ENCODE measurements around the gene MAP7D2. TPM values are rescaled to one million over a fixed set of nuclear protein-coding genes. Genes with fewer than 3 reads are reported as not detected.

The MAP7D2 gene
- total RNA-seq, 4 donors from 2014 or later = 2.1 to 4.4 (median 2.2) TPM; not detected in 1

GRCh38 chrX:20001588-20001987 is 115.1 kb downstream of the MAP7D2 start:
- in situ Hi-C loops (cut with MboI; ENCODE audit: low pct_ligation_motif_present in 1 of 4, low pct_unique_long_range_greater_than_20kb in 1 of 4, low sequenced_read_pairs in 3 of 4) = no loop called here
- H3K27ac ChIP-seq = no peak overlapping the region
- H3K9me3 ChIP-seq = no peaks in the 10 kb centered on the region
- no peaks in the 10 kb centered on the region for H3K4me1 ChIP-seq
- intact Hi-C loops (cut with DNase I; ENCODE audit: low total_unique reads) = no loop called here
- TF ChIP-seq EP300 (IDR thresholded peaks at IDR 0.05; ENCODE audit: low read depth) = no peak
- TF ChIP-seq POLR2A (IDR thresholded peaks at IDR 0.05) = no peak
- TF ChIP-seq POLR2AphosphoS5 (IDR thresholded peaks at IDR 0.05) = no peak
- TF ChIP-seq CTCF (IDR thresholded peaks at IDR 0.05) = no peak
- H3K36me3 ChIP-seq = no peaks in the 10 kb centered on the region
- H3K4me3 ChIP-seq = no peak overlapping the region
- DNase-seq = no peak
- 61% methylated on average over 4 of the region's 4 CpGs; no CpG with 5 or more reads in 1 of the 2 donors for WGBS, 2 donors (ENCODE audit: low coverage in 1 of 2)
- H3K27me3 ChIP-seq = no peaks in the 10 kb centered on the region

GRCh38 chrX:19991350-19991718 is 125.4 kb downstream of the MAP7D2 start:
- peaks cover 0 to 15% (median 3%) of the 10 kb centered on the region in 4 donors for H3K4me1 ChIP-seq
- H3K9me3 ChIP-seq = no peaks in the 10 kb centered on the region
- intact Hi-C loops (cut with DNase I; ENCODE audit: low total_unique reads) (loop anchor here (10.0 kb wide), 1 partner anchor 97 kb away; no protein-coding TSS in a partner anchor), in situ Hi-C loops (cut with MboI; ENCODE audit: low pct_ligation_motif_present in 1 of 4, low pct_unique_long_range_greater_than_20kb in 1 of 4, low sequenced_read_pairs in 3 of 4) (no loop called here)
- H3K27ac ChIP-seq = peak overlapping the region; percentile 83 to 91 (median 88)
- WGBS, 2 donors (ENCODE audit: low coverage in 1 of 2) = 59 to 65% methylated on average over 5 to 6 of the region's 6 CpGs
- TF ChIP-seq CTCF (IDR thresholded peaks at IDR 0.05) (peak in 1 of 5 experiments; percentile 23), POLR2A (IDR thresholded peaks at IDR 0.05) (no peak)
- no peak for DNase-seq
- H3K27me3 ChIP-seq = no peaks in the 10 kb centered on the region
- no peaks in the 10 kb centered on the region for H3K36me3 ChIP-seq
- H3K4me3 ChIP-seq = peak overlapping the region in 3 of 4 donors; percentile 54 to 86 (median 78)

GRCh38 chrX:19990556-19991349 is 126.0 kb downstream of the MAP7D2 start, which contains the start of gene BCLAF3:
TSS of gene BCLAF3 (minus strand) at chrX:19991061. CDS start at chrX:19970264, 20,797 bp downstream.
- in situ Hi-C loops (cut with MboI; ENCODE audit: low pct_ligation_motif_present in 1 of 4, low pct_unique_long_range_greater_than_20kb in 1 of 4, low sequenced_read_pairs in 3 of 4) = no loop called here
- WGBS, 2 donors (ENCODE audit: low coverage in 1 of 2) = 61% methylated on average over 62 of the region's 103 CpGs; no CpG with 5 or more reads in 1 of the 2 donors
- Histone ChIP-seq H3K4me3 (peak within 1 kb of the TSS; percentile 54 to 87 (median 82)), H3K4me1 (peaks cover 0 to 15% (median 3%) of the 10 kb centered on the region in 4 donors), H3K27ac (peak within 1 kb of the TSS; percentile 83 to 91 (median 88)), H3K9me3 (no peaks in the 10 kb centered on the region), H3K27me3 (no peaks in the 10 kb centered on the region), H3K36me3 (no peaks in the 10 kb centered on the region)
- peak; percentile 92 for DNase-seq
- intact Hi-C loops (cut with DNase I; ENCODE audit: low total_unique reads) = loop anchor here (10.0 kb wide), 1 partner anchor 96 kb away; no protein-coding TSS in a partner anchor
- TF ChIP-seq POLR2A (IDR thresholded peaks at IDR 0.05) = no peak
- no peak for TF ChIP-seq EP300 (IDR thresholded peaks at IDR 0.05; ENCODE audit: low read depth)
- TF ChIP-seq CTCF (IDR thresholded peaks at IDR 0.05) = peak; percentile 64 to 84 (median 73)
- TF ChIP-seq POLR2AphosphoS5 (IDR thresholded peaks at IDR 0.05) = peak in 1 of 3 donors; percentile 53

- Histone ChIP-seq H3K4me3 (peak overlapping the region; percentile 54 to 87 (median 82)), H3K27ac (peak overlapping the region; percentile 83 to 91 (median 88)), H3K27me3 (no peaks in the 10 kb centered on the region), H3K9me3 (no peaks in the 10 kb centered on the region), H3K4me1 (peaks cover 0 to 15% (median 3%) of the 10 kb centered on the region in 4 donors), H3K36me3 (no peaks in the 10 kb centered on the region)
- in situ Hi-C loops (cut with MboI; ENCODE audit: low pct_ligation_motif_present in 1 of 4, low pct_unique_long_range_greater_than_20kb in 1 of 4, low sequenced_read_pairs in 3 of 4) = no loop called here
- 4 to 48% methylated on average over 5 to 24 of the region's 25 CpGs for WGBS, 2 donors (ENCODE audit: low coverage in 1 of 2)
- intact Hi-C loops (cut with DNase I; ENCODE audit: low total_unique reads) = loop anchor here (10.0 kb wide), 1 partner anchor 95 kb away; no protein-coding TSS in a partner anchor
- TF ChIP-seq POLR2AphosphoS5 (IDR thresholded peaks at IDR 0.05) (no peak), POLR2A (IDR thresholded peaks at IDR 0.05) (no peak), EP300 (IDR thresholded peaks at IDR 0.05; ENCODE audit: low read depth) (no peak), CTCF (IDR thresholded peaks at IDR 0.05) (no peak)
- no peak for DNase-seq
Measured at GRCh38 chrX:19990151-19990555, 126.6 kb downstream of the MAP7D2 start.

Data from transverse colon (tissue), 4 donors.